ENCODE measurements around the gene PHF5A.

PHF5A gene

DNA sequence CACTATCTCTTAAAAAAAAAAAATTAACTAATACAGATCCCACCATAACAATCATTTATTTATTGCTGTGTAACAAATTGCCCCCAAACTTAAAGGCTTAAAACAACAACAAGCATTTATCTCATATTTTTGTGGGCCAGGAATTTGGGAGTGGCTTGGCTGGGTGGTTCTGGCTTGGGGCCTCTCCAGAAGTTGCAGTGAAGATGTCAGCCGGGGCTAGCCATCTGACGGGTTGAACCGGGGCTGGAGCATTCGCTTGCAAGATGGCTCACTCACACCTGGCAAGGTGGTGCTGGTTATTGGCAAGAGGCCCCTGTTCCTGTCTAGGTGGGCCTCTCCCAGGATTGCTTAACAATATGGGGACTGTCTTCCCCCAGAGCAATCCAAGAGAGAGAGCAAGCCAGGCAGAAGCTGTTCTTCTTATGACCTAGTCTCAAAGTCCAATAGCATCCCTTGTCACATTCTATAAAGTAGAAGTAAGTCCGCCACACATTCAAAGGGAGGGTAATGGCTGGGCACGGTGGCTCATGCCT, 29.9 kb upstream of the PHF5A start:
- no peak for TF ChIP-seq EZH2phosphoT487 (conservative IDR thresholded peaks at IDR 0.05; ENCODE audit: low read length)
- TF ChIP-seq, protein P1, sequence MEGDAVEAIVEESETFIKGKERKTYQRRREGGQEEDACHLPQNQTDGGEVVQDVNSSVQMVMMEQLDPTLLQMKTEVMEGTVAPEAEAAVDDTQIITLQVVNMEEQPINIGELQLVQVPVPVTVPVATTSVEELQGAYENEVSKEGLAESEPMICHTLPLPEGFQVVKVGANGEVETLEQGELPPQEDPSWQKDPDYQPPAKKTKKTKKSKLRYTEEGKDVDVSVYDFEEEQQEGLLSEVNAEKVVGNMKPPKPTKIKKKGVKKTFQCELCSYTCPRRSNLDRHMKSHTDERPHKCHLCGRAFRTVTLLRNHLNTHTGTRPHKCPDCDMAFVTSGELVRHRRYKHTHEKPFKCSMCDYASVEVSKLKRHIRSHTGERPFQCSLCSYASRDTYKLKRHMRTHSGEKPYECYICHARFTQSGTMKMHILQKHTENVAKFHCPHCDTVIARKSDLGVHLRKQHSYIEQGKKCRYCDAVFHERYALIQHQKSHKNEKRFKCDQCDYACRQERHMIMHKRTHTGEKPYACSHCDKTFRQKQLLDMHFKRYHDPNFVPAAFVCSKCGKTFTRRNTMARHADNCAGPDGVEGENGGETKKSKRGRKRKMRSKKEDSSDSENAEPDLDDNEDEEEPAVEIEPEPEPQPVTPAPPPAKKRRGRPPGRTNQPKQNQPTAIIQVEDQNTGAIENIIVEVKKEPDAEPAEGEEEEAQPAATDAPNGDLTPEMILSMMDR (IDR thresholded peaks at IDR 0.05; ENCODE audit: insufficient read depth, low read length, poor library complexity, severe bottlenecking), result no peak
- Histone ChIP-seq H3K36me3 (ENCODE audit: low read length) (no peaks in the 10 kb centered on the region), H3K27me3 (ENCODE audit: low read length) (no peaks in the 10 kb centered on the region), H3K4me3 (ENCODE audit: insufficient read depth, low read length, poor library complexity, severe bottlenecking) (no peak overlapping the region), H3K9ac (ENCODE audit: low read length) (no peak overlapping the region), H3K27ac (ENCODE audit: low read depth, low read length) (no peak overlapping the region), H3F3A (ENCODE audit: insufficient read depth) (no peaks in the 10 kb centered on the region), H2AFZ (ENCODE audit: low read depth, low read length, severe bottlenecking) (no peak overlapping the region), H3K9me2 (replicated peaks; ENCODE audit: insufficient read depth, low read length) (no peaks in the 10 kb centered on the region), H3K4me2 (ENCODE audit: low read depth, low read length, poor library complexity, severe bottlenecking) (no peak overlapping the region), H3K9me3 (ENCODE audit: insufficient read depth, low read length) (no peaks in the 10 kb centered on the region), H3K79me2 (ENCODE audit: insufficient read depth, low read length) (peaks cover 38% of the 10 kb centered on the region), H4K20me1 (ENCODE audit: low read depth, low read length) (no peaks in the 10 kb centered on the region)

DNA sequence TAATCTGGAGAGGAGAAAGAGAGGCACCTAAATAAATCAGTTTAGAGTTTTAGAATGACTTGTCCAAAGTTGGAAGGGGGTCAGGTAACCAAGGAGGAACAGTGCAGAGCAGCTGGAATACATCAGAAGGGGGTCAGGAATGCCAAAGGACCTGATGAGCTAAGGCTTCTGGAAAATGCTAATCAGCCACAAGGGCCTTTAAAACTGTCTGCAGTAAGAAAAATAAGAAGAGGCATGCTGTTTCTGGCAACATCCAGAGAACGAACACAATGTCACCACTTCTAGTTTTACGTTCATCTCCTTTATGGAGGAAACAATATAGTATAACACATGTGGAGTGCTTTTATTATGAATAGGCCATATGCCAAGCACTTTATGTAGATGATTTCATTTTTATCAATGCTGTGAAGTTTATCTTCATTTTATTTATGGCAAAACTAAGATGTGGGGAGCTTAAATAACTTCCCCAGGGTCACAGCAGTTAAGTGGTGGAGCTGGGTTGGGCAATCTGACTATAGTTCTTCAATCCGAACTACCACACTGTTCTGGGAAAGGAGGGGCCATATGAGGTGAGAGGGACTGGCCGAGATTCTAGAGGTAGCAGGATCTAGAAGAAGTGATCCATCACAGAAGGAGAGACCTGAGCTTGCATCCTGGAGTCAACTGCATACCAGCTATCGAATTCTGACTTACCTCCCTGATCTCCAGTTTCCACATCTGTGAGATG, 23.0 kb upstream of the PHF5A start:
- Histone ChIP-seq H3K4me3 (ENCODE audit: insufficient read depth, low read length, poor library complexity, severe bottlenecking) (no peak overlapping the region), H4K20me1 (ENCODE audit: low read depth, low read length) (peaks cover 3% of the 10 kb centered on the region; the same call in 1 of the 2 replicates), H3K4me2 (ENCODE audit: low read depth, low read length, poor library complexity, severe bottlenecking) (no peak overlapping the region), H3K9me2 (replicated peaks; ENCODE audit: insufficient read depth, low read length) (no peaks in the 10 kb centered on the region), H3K27ac (ENCODE audit: low read depth, low read length) (no peak overlapping the region), H2AFZ (ENCODE audit: low read depth, low read length, severe bottlenecking) (no peak overlapping the region), H3K79me2 (ENCODE audit: insufficient read depth, low read length) (peaks cover 91% of the 10 kb centered on the region), H3K36me3 (ENCODE audit: low read length) (no peaks in the 10 kb centered on the region), H3K9ac (ENCODE audit: low read length) (no peak overlapping the region), H3K27me3 (ENCODE audit: low read length) (no peaks in the 10 kb centered on the region), H3K9me3 (ENCODE audit: insufficient read depth, low read length) (no peaks in the 10 kb centered on the region), H3F3A (ENCODE audit: insufficient read depth) (no peaks in the 10 kb centered on the region)
- TF ChIP-seq EZH2phosphoT487 (conservative IDR thresholded peaks at IDR 0.05; ENCODE audit: low read length), result no peak
- TF ChIP-seq, protein P1 (IDR thresholded peaks at IDR 0.05; ENCODE audit: insufficient read depth, low read length, poor library complexity, severe bottlenecking), result no peak

DNA sequence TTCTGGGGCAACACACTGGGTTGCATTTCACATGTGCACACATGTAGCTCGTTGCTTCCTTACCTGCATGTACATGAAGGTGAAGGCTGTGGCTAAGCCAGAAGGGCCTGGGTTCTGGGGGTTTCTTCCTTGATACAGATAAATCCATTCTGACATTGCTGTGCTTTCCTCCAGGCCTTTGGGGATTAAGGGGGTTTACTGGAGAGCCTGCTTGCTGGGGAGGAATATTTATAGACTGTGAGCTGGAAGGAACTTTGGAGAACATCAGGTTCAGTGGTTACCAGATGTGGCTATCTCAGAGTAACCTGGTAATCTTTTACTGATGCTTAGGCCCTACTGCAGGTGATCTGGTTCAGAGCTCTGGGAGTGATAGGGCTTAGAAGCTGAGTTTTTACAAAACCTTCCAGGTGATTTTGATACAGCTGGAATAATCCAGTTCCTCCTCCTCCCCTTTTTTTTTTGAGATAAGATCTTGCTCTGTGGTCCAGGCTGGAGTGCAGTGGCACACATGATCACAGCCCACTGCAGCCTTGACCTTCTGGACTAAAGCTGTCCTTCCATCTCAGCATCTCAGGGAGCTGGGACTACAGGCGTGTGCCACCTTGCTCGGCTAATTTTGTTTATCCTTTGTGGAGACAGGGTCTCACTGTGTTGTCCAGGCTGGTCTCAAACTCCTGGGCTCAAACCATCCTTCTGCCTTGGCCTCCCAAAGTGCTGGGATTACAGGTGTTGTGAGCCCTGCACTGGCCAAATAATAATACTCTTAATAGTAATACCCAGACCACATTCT, 20.3 kb upstream of the PHF5A start:
- Histone ChIP-seq H4K20me1 (ENCODE audit: low read depth, low read length) (peaks cover 3% of the 10 kb centered on the region; the same call in 1 of the 2 replicates), H3K79me2 (ENCODE audit: insufficient read depth, low read length) (peaks cover 89% of the 10 kb centered on the region)

More for the DNA sequence above, 20.3 kb upstream of the PHF5A start:
- Histone ChIP-seq H3K9ac (ENCODE audit: low read length) (no peak overlapping the region), H3K4me2 (ENCODE audit: low read depth, low read length, poor library complexity, severe bottlenecking) (no peak overlapping the region), H3K9me3 (ENCODE audit: insufficient read depth, low read length) (no peaks in the 10 kb centered on the region), H2AFZ (ENCODE audit: low read depth, low read length, severe bottlenecking) (no peak overlapping the region), H3K27ac (ENCODE audit: low read depth, low read length) (no peak overlapping the region), H3K27me3 (ENCODE audit: low read length) (no peaks in the 10 kb centered on the region), H3K36me3 (ENCODE audit: low read length) (no peaks in the 10 kb centered on the region), H3K4me3 (ENCODE audit: insufficient read depth, low read length, poor library complexity, severe bottlenecking) (no peak overlapping the region), H3K9me2 (replicated peaks; ENCODE audit: insufficient read depth, low read length) (no peaks in the 10 kb centered on the region), H3F3A (ENCODE audit: insufficient read depth) (no peaks in the 10 kb centered on the region; the same call in 1 of the 2 replicates)
- TF ChIP-seq EZH2phosphoT487 (conservative IDR thresholded peaks at IDR 0.05; ENCODE audit: low read length), result no peak
- TF ChIP-seq, protein P1 (IDR thresholded peaks at IDR 0.05; ENCODE audit: insufficient read depth, low read length, poor library complexity, severe bottlenecking), result no peak
